ENCODE measurements around the gene SSRP1.

- TF ChIP-seq CTCF (IDR thresholded peaks at IDR 0.05) (no peak), TCF7L2 (IDR thresholded peaks at IDR 0.05; ENCODE audit: low read depth, low read length) (no peak), POLR2AphosphoS5 (IDR thresholded peaks at IDR 0.05; ENCODE audit: low read depth, low read length) (no peak), REST (IDR thresholded peaks at IDR 0.05; ENCODE audit: insufficient read depth in 1 of 2, low read depth in 2 of 2, low read length in 1 of 2) (no peak)
These were observed 14.8 kb downstream of the SSRP1 start for GRCh38 chr11:57320719-57321387.
